T-helper 17 cell (primary cell): ENCODE data around the gene GNGT1. TPM values are rescaled to one million over a fixed set of nuclear protein-coding genes. Genes with fewer than 3 reads are reported as not detected.

Experiments used
- ATAC-seq: fragments of 150-1000 bp; cut with Tn5 transposase; 2 replicates; pipeline ENCODE4 v1.10.0; 2021; ENCODE audit warnings: mild to moderate bottlenecking, moderate library complexity
- DNase-seq, 3 donors: peaks; one replicate each; pipeline versions ENCODE4 v3.0.0 to v3.0.0-alpha.2; 2020 to 2021
- H3K9me3 ChIP-seq: one replicate; pipeline ENCODE4 v1.7.0; 2013; ENCODE audit warnings: low read length, mild to moderate bottlenecking; ENCODE audit not compliant: control insufficient read depth, poor library complexity, severe bottlenecking
- H3K27ac Mint-ChIP-seq: one replicate; pipeline ENCODE4 v1.8.0; 2022; ENCODE audit warnings: mild to moderate bottlenecking, moderate library complexity, mixed read lengths
- H3K27me3 Mint-ChIP-seq: one replicate; pipeline ENCODE4 v1.8.0; 2022; ENCODE audit warnings: mixed read lengths
- H3K36me3 Mint-ChIP-seq: one replicate; pipeline ENCODE4 v1.8.0; 2022; ENCODE audit warnings: low read depth, mixed read lengths
- H3K4me1 Mint-ChIP-seq: one replicate; pipeline ENCODE4 v1.8.0; 2022; ENCODE audit warnings: mild to moderate bottlenecking, mixed read lengths
- H3K4me3 Mint-ChIP-seq: one replicate; pipeline ENCODE4 v1.8.0; 2022; ENCODE audit warnings: mild to moderate bottlenecking, moderate library complexity, mixed read lengths
- total RNA-seq, 4 donors: library from RNA in 2 of 4; stranded (reverse) in 2 of 4; gene quantifications; one replicate each; pipeline ENCODE4 v1.2.3 and lab custom pipeline; 2022 to 2026

GNGT1 gene
- total RNA-seq, 2 donors from 2014 or later = not detected

DNA sequence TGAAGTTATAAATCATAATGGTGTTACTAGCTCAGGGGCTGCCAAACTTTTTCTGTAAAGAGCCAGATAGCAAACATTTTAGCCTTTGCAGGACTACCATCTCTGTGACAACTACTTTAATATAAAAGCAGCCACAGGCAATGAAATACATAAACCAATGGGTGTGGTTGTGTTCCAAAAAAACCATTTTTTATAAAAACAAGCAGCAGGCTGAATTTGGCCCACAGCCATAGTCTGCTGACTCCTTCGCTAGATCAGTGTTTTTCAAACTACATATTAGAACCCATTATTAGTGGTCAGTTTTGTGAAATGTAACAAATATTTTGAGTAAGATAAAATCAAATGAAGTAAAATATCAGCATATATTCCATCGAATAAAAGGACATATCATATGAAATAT is 28.7 kb downstream of the GNGT1 start:
- Mint-ChIP-seq H3K27ac (no peak overlapping the region), H3K36me3 (no peaks in the 10 kb centered on the region), H3K4me1 (no peaks in the 10 kb centered on the region), H3K4me3 (no peak overlapping the region), H3K27me3 (peaks cover 22% of the 10 kb centered on the region)
- no peak for ATAC-seq
- no peak for DNase-seq
- no peaks in the 10 kb centered on the region for H3K9me3 ChIP-seq

DNA sequence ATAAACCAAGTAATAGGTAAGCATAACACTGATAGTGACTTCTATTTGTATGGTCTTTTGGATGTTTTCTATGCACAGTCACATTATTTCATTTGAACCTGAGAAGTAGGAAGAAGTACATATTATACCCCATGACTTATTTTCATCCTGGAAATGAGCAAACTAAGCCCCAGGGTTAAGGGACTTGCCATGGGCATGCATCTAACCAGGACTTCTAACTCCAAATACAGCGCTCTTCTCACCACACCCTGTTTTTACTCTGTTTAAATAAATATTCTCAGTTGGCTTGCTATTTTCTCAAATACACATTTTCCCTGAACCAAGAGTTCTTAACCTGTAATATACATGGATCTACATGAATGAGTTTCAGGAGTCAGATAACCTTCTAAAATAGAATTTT is 31.5 kb downstream of the GNGT1 start:
- H3K4me3 Mint-ChIP-seq = no peak overlapping the region
- no peak overlapping the region for H3K27ac Mint-ChIP-seq
- no peaks in the 10 kb centered on the region for H3K4me1 Mint-ChIP-seq
- ATAC-seq (no peak), DNase-seq (no peak)
- peaks cover 11% of the 10 kb centered on the region for H3K27me3 Mint-ChIP-seq
- no peaks in the 10 kb centered on the region for H3K9me3 ChIP-seq
- H3K36me3 Mint-ChIP-seq = no peaks in the 10 kb centered on the region

DNA sequence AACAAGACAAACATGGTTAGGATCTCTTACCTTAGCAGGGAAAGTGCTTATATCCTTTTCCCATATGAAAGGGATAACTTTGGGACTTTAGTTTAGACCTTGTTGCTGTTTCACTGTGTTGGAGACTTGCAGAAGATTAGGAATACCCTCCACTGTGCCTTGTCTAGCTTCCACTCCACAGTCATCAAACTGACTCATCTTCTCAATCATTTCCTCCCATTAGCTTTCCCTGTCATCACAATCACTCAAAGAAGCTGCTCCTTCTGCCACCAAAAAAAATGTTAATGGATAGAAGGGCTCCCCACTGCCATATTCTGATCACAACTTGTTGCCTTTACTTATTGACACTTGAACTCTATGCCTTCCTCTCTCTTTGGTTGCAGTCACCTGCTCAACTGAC is 31.9 kb downstream of the GNGT1 start:
- Mint-ChIP-seq H3K27me3 (peaks cover 9% of the 10 kb centered on the region), H3K36me3 (no peaks in the 10 kb centered on the region), H3K4me1 (peaks cover 2% of the 10 kb centered on the region), H3K4me3 (no peak overlapping the region), H3K27ac (no peak overlapping the region)
- H3K9me3 ChIP-seq = no peaks in the 10 kb centered on the region
- DNase-seq = no peak
- ATAC-seq = no peak

DNA sequence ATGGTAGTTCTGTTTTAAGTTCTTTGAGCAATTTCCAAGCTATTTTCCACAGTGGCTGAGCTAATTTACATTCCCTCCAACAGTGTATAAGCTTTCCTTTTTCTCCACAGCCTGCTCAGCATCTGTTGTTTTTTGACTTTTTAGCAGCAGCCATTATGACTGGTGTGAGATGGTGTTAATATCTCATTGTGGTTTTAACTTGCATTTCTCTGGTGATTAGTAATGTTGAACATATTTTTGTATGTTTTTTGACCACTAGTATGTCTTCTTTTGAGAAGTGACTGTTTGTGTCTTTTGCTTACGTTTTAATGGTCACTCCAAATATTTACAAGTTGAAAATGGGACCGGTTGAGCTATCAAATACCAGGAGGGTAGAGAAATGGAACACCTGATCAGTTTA is 35.6 kb downstream of the GNGT1 start:
- Mint-ChIP-seq H3K36me3 (no peaks in the 10 kb centered on the region), H3K4me3 (no peak overlapping the region), H3K27me3 (peaks cover 6% of the 10 kb centered on the region), H3K27ac (no peak overlapping the region), H3K4me1 (peaks cover 2% of the 10 kb centered on the region)
- no peak for ATAC-seq
- DNase-seq = no peak
- H3K9me3 ChIP-seq = no peaks in the 10 kb centered on the region

DNA sequence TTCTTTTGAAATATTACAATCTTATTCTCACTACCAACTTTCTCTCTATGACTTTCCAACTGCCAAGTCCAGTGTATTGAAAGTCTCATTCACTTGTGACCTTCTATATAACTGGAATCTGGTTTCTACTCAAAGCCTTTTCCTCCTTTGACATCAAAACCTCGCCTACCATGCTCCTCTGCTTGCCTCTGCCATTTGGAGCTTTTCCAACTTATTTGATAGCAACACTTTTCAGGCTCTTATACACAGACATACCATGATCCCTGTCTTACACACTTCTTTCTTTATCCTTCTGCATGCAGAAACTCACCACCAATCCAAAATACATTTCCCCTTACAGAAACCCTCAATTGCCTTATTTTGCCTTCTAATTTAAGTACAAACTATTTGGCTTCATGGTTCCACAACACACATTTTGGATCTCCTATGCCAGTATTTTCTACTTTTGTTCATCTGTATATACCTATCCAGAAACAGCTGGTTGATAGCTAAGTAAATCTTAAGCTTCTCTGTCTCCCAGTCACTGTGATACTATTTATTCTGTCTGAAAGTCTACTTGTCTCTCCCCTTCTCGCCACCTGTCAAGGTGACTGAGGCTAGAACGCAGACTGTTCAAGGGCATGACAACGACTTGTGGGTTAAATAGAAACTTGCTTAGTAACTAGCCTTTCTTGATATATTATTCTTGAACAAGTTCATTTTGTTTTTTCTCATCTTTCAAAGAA is 37.6 kb downstream of the GNGT1 start:
- Mint-ChIP-seq H3K27ac (no peak overlapping the region), H3K27me3 (peaks cover 6% of the 10 kb centered on the region), H3K4me1 (peaks cover 2% of the 10 kb centered on the region), H3K4me3 (no peak overlapping the region), H3K36me3 (no peaks in the 10 kb centered on the region)
- DNase-seq (no peak), ATAC-seq (no peak)
- H3K9me3 ChIP-seq = no peaks in the 10 kb centered on the region

DNA sequence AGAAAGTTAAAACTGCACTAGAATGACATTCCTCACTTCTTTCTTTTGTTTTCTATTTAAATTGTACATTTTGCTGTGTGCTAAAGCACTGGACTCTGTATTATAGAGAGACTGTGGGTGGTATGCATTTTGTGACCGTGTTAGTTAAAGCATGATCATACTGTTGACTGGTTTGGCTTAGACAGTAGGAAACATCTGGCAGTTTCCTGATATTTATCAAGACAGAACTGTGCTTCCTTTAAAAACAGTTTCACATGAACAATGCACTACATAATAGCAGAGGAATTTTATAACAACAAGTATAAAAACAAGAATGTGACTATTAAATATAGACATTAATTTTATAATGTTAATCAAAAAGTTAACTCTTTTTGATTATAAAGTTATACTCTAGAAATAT is 38.3 kb downstream of the GNGT1 start:
- ATAC-seq (no peak), DNase-seq (no peak)
- Mint-ChIP-seq H3K4me1 (peaks cover 2% of the 10 kb centered on the region), H3K27ac (no peak overlapping the region), H3K27me3 (peaks cover 5% of the 10 kb centered on the region), H3K4me3 (no peak overlapping the region), H3K36me3 (no peaks in the 10 kb centered on the region)
- no peaks in the 10 kb centered on the region for H3K9me3 ChIP-seq

DNA sequence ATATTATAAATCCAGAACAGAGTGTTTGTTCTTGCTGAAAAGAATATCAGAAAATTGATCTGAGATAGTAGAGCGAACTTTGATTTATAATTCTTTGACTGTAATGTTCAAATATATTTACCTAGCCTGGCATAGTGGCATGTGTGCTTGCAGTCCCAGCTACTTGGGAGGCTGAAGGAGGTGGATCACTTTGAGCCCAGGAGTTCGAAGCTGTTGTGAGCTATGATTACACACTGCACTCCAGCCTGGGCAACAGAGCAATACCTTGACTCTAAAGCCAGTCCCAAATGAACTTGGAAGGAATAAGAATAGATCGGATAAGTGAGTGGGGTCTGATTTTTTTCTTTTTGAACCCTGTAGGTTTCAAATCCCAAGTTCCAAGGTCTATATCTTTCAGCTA is 38.7 kb downstream of the GNGT1 start:
- Mint-ChIP-seq H3K4me3 (no peak overlapping the region), H3K27ac (no peak overlapping the region), H3K27me3 (peaks cover under 1% of the 10 kb centered on the region), H3K36me3 (no peaks in the 10 kb centered on the region), H3K4me1 (peaks cover 2% of the 10 kb centered on the region)
- H3K9me3 ChIP-seq = no peaks in the 10 kb centered on the region
- DNase-seq (no peak), ATAC-seq (no peak)

DNA sequence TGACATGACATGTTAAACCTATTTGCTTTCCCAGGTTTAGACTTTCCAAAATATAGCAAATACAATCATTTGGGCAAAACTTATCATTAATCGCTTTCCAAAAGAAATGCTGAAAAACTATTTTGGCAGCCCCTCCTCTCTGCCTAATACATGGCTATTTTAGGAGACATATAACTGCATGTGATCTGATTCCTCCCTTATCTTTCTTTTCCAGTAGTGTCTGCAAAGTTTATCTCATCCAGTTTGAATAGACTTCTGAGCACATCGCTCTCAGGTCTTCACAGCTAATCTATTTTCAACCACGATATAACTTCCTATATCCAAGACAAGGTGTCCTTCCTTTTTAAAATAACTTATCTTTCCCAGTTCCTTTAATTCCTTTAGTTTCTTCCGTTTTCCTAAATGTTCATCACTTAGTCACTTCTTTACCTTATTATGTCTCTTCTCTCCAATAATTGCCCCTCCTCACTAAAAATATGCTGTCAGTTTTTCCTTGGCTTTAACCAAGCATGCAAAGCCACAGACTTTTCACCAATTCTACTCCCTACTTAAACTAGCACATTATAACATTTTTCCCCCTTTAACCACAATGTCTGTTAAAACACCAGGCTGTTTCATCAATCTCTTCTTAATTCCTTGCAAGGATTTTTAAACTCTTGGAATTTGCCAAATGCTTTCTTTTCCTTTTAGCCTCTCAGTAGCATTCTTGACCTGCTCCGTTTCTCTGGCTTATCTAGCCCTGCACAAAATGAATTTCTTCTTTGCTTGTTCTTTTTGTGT is 39.6 kb downstream of the GNGT1 start:
- H3K4me3 Mint-ChIP-seq = no peak overlapping the region

DNA sequence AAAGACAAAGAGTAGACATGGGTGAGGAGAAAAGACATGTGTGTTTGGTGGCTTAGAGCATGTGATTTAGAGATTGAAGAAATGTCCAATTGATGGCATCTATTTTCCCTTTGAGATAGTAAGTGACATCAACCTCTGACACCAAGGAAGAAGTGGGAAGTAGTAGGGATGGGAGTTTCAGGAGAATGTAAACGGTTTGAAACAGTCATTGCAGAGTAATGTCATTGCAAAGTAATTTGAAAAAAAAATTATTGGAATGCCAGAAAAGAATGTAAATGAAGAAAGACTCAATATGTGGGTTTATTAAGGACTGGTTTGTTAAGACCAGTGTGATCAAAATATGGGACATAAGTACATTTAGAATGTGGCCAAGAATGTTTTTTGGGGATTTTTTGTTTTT is 41.7 kb downstream of the GNGT1 start:
- no peak overlapping the region for H3K27ac Mint-ChIP-seq
- no peaks in the 10 kb centered on the region for H3K36me3 Mint-ChIP-seq
- DNase-seq (no peak), ATAC-seq (no peak)
- no peak overlapping the region for H3K4me3 Mint-ChIP-seq
- H3K9me3 ChIP-seq = no peaks in the 10 kb centered on the region
- H3K27me3 Mint-ChIP-seq = no peaks in the 10 kb centered on the region
- H3K4me1 Mint-ChIP-seq = peaks cover 2% of the 10 kb centered on the region

More for the DNA sequence above, 39.6 kb downstream of the GNGT1 start:
- Mint-ChIP-seq H3K27me3 (no peaks in the 10 kb centered on the region), H3K27ac (no peak overlapping the region), H3K4me1 (peaks cover 2% of the 10 kb centered on the region), H3K36me3 (no peaks in the 10 kb centered on the region)
- ATAC-seq (no peak), DNase-seq (no peak)
- no peaks in the 10 kb centered on the region for H3K9me3 ChIP-seq

DNA sequence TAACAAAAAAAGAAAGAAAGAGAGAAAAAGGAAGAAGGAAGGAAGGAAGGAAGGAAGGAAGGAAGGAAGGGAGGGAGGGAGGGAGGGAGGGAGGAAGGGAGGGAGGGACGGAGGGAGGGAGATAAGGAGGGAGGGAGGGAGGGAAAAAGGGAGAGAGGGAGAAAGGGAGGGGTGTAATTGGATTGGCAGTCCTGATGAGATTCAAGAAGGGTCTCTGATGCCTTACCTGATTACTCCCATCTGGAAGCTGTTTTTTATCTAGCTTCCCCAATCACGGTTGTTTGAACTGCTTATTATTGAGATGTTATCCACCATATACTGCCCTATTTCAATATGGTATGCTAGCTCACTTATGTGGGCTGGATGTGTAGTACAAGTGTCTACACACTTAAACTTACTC is 42.5 kb downstream of the GNGT1 start:
- H3K36me3 Mint-ChIP-seq = no peaks in the 10 kb centered on the region
- no peak overlapping the region for H3K4me3 Mint-ChIP-seq
- DNase-seq (no peak), ATAC-seq (no peak)
- no peaks in the 10 kb centered on the region for H3K4me1 Mint-ChIP-seq
- no peaks in the 10 kb centered on the region for H3K9me3 ChIP-seq
- no peaks in the 10 kb centered on the region for H3K27me3 Mint-ChIP-seq
- H3K27ac Mint-ChIP-seq = no peak overlapping the region

DNA sequence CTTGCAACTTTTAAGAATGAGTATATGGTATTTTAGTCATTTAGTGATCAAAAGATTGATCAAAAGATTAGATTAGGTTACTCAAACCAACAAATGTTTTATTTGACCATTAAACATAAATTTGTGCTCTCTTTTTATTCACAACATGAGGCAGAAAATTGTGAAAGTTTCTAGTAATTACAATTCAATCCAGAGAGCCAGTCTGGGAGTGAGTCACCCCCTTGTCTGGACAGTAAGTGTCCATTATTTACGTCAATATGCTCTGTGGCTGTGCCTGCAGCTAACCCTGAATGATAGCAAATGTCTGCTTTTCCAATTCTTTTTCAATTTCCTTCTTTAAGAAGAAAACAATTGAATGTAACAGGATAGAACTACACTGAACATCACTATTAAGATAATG is 43.1 kb downstream of the GNGT1 start:
- no peak for ATAC-seq
- no peak overlapping the region for H3K4me3 Mint-ChIP-seq
- DNase-seq = no peak
- H3K27ac Mint-ChIP-seq = no peak overlapping the region
- H3K9me3 ChIP-seq = no peaks in the 10 kb centered on the region
- no peaks in the 10 kb centered on the region for H3K4me1 Mint-ChIP-seq
- H3K27me3 Mint-ChIP-seq = no peaks in the 10 kb centered on the region
- no peaks in the 10 kb centered on the region for H3K36me3 Mint-ChIP-seq

DNA sequence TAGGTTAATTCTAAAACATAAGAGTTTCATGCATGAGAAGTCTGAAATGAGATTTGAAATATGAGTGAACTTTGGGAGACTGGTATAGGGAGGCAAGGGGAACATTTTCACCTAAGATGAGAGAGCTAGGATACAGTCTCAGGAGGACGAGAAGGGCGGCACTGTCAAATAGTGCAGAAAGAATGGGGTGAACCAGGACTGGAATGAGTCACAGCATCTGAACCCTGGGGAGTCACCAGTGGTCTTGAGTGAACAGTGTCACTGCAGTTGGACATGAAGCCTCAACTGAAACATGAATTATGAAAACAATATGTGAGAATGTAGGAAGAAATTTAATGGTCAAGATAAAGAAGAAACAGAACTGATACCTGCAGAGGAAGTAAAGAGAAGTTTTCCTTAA is 48.9 kb downstream of the GNGT1 start:
- Mint-ChIP-seq H3K27me3 (no peaks in the 10 kb centered on the region), H3K36me3 (no peaks in the 10 kb centered on the region), H3K4me3 (no peak overlapping the region), H3K27ac (no peak overlapping the region), H3K4me1 (no peaks in the 10 kb centered on the region)
- DNase-seq (no peak), ATAC-seq (no peak)
- no peaks in the 10 kb centered on the region for H3K9me3 ChIP-seq

DNA sequence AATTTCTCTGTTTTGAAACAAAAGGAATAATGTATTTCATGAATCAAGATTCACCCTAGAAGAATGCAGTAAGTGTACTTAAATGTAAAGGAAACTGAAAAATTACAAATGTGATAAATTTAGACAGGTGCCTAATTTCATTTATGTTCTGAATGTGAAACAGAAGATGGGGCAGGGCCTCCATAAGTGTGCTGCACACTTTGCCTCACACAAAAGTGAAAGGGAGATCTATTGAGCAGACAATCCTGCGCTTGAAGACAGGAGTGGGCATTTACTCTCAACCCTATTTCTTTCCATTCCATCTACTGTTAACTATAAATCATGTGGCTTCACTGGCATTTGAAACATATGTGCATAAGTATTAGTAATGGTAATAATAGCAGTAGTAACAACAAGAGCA is 51.4 kb downstream of the GNGT1 start:
- H3K4me1 Mint-ChIP-seq = no peaks in the 10 kb centered on the region
- H3K9me3 ChIP-seq = no peaks in the 10 kb centered on the region
- H3K27ac Mint-ChIP-seq = no peak overlapping the region
- ATAC-seq (no peak), DNase-seq (no peak)
- no peak overlapping the region for H3K4me3 Mint-ChIP-seq
- no peaks in the 10 kb centered on the region for H3K36me3 Mint-ChIP-seq
- no peaks in the 10 kb centered on the region for H3K27me3 Mint-ChIP-seq

DNA sequence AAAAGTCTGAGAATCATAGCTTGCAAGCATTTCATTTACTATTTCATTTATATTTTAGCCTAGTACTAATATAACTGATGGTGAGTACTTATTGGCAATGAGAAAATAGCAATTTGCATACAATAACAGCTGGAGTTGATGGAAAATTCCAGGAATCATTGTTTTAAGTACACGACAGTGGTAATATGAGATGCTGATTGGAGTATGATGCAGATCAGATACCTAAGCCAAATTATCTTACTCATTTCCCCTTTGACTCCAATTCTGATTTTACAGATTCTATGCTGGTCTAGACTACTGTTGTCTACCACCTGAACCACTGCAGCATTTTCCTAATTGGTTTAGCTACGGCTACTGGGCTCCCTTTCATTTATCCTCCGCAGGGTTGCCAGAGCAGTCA is 51.8 kb downstream of the GNGT1 start:
- Mint-ChIP-seq H3K36me3 (no peaks in the 10 kb centered on the region), H3K4me3 (no peak overlapping the region), H3K27me3 (no peaks in the 10 kb centered on the region), H3K27ac (no peak overlapping the region), H3K4me1 (no peaks in the 10 kb centered on the region)
- ATAC-seq (no peak), DNase-seq (no peak)
- H3K9me3 ChIP-seq = no peaks in the 10 kb centered on the region
